ENCODE measurements around the gene TPMT. TPM values are rescaled to one million over a fixed set of nuclear protein-coding genes. Genes with fewer than 3 reads are reported as not detected.

Gene TPMT
- total and polyA plus RNA-seq, 2 of the 13 experiments (the other 11 are each of a cell fraction or from before 2014, with no cell fraction given) = 11.1 to 22.8 TPM

DNA sequence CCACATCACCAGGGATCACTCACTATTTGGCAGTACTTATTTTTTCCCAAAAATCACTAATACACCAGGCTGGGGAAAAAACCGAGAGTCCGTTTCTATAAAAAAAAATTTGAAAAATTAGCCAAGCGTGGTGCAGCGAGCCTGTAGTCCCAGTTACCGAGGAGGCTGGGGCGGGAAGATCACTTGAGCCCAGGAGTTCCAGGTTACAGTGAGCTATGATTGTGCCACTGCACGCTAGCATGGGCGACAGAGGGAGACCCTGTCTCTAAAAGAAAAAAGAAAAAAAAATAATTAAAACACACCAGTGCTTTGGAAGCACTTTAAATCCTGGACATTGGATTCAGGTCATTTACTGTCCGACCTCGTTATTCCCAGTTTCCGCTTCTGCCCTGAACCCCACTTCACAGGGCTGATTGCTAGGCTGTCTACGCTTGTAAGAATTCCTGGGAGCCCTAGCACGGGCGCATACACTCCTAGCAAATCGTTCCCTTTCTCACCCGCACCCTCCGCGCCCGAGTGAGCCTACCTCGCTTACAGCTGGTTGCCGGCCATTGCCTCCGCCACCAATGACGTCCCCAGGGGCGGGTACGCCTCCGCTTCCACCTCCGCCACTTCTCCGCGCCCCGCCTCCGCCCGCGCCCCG, at the start of gene TPMT (continued):
- no peak for TF ChIP-seq AGO1 (IDR thresholded peaks at IDR 0.05; ENCODE audit: low read depth, low read length, poor library complexity, severe bottlenecking)
- peak; percentile 39; the same call in 1 of the 2 replicates for TF ChIP-seq NFYC (CRISPR knock-in tag; IDR thresholded peaks at IDR 0.05)
- no peak for TF ChIP-seq ARNTL (CRISPR knock-in tag; IDR thresholded peaks at IDR 0.05)
- 0 out of 2 replicates have a peak, but pooled peaks have one; percentile 21 for TF ChIP-seq ZNF816 (CRISPR knock-in tag; IDR thresholded peaks at IDR 0.05; ENCODE audit: borderline replicate concordance)
- TF ChIP-seq DMAP1 (CRISPR knock-in tag; IDR thresholded peaks at IDR 0.05) = peak; percentile 59
- TF ChIP-seq, protein P1, sequence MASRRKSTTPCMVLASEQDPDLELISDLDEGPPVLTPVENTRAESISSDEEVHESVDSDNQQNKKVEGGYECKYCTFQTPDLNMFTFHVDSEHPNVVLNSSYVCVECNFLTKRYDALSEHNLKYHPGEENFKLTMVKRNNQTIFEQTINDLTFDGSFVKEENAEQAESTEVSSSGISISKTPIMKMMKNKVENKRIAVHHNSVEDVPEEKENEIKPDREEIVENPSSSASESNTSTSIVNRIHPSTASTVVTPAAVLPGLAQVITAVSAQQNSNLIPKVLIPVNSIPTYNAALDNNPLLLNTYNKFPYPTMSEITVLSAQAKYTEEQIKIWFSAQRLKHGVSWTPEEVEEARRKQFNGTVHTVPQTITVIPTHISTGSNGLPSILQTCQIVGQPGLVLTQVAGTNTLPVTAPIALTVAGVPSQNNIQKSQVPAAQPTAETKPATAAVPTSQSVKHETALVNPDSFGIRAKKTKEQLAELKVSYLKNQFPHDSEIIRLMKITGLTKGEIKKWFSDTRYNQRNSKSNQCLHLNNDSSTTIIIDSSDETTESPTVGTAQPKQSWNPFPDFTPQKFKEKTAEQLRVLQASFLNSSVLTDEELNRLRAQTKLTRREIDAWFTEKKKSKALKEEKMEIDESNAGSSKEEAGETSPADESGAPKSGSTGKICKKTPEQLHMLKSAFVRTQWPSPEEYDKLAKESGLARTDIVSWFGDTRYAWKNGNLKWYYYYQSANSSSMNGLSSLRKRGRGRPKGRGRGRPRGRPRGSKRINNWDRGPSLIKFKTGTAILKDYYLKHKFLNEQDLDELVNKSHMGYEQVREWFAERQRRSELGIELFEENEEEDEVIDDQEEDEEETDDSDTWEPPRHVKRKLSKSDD (CRISPR knock-in tag; IDR thresholded peaks at IDR 0.05; ENCODE audit: low read depth) = no peak
- TF ChIP-seq SMAD3 (CRISPR knock-in tag; IDR thresholded peaks at IDR 0.05) = no peak
- TF ChIP-seq, protein P2, sequence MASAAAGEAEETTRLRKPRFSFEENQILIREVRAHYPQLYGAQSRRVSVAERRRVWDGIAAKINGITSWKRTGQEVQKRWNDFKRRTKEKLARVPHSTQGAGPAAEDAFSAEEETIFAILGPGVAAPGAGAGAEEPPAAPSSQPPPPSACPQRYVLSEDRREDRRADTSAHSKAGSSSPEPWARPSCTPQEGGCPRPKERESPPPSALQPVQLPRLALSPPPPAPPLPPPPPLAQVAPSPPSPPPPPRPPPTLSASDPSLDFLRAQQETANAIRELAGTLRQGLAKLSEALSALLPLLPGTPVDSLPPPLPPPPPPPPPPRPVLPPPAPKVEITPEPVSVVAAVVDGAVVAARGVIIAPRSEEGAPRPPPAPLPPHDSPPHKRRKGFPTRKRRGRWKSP (CRISPR knock-in tag; IDR thresholded peaks at IDR 0.05) = no peak; the same call in 1 of the 2 replicates
- no peak for TF ChIP-seq KLF15 (CRISPR knock-in tag; IDR thresholded peaks at IDR 0.05; ENCODE audit: borderline replicate concordance)
- no peak for TF ChIP-seq AHR (CRISPR knock-in tag; IDR thresholded peaks at IDR 0.05)
- TF ChIP-seq PHF8 (CRISPR knock-in tag; IDR thresholded peaks at IDR 0.05) = peak; percentile 74
- TF ChIP-seq FOXC1 (CRISPR knock-in tag; IDR thresholded peaks at IDR 0.05; ENCODE audit: borderline replicate concordance) = peak; percentile 46; the same call in 1 of the 2 replicates
- no peak for TF ChIP-seq FOXO1 (CRISPR knock-in tag; IDR thresholded peaks at IDR 0.05)
- peak; percentile 66 for TF ChIP-seq ZNF781 (CRISPR knock-in tag; IDR thresholded peaks at IDR 0.05; ENCODE audit: borderline replicate concordance, not compliant biosample characterization)
- TF ChIP-seq, protein P3, sequence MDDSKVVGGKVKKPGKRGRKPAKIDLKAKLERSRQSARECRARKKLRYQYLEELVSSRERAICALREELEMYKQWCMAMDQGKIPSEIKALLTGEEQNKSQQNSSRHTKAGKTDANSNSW (CRISPR knock-in tag; IDR thresholded peaks at IDR 0.05; ENCODE audit: borderline replicate concordance) = no peak
- TF ChIP-seq ZFYVE20 (CRISPR knock-in tag; IDR thresholded peaks at IDR 0.05; ENCODE audit: borderline replicate concordance, low read depth) = no peak
- TF ChIP-seq, protein P4, sequence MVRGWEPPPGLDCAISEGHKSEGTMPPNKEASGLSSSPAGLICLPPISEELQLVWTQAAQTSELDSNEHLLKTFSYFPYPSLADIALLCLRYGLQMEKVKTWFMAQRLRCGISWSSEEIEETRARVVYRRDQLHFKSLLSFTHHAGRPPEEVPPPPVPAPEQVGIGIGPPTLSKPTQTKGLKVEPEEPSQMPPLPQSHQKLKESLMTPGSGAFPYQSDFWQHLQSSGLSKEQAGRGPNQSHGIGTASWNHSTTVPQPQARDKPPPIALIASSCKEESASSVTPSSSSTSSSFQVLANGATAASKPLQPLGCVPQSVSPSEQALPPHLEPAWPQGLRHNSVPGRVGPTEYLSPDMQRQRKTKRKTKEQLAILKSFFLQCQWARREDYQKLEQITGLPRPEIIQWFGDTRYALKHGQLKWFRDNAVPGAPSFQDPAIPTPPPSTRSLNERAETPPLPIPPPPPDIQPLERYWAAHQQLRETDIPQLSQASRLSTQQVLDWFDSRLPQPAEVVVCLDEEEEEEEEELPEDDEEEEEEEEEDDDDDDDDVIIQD (CRISPR knock-in tag; IDR thresholded peaks at IDR 0.05; ENCODE audit: low read depth) = no peak
- no peak for TF ChIP-seq NFATC3 (CRISPR knock-in tag; IDR thresholded peaks at IDR 0.05)
- no peak for TF ChIP-seq ZMYM3 (CRISPR knock-in tag; IDR thresholded peaks at IDR 0.05)
- TF ChIP-seq, protein P5, sequence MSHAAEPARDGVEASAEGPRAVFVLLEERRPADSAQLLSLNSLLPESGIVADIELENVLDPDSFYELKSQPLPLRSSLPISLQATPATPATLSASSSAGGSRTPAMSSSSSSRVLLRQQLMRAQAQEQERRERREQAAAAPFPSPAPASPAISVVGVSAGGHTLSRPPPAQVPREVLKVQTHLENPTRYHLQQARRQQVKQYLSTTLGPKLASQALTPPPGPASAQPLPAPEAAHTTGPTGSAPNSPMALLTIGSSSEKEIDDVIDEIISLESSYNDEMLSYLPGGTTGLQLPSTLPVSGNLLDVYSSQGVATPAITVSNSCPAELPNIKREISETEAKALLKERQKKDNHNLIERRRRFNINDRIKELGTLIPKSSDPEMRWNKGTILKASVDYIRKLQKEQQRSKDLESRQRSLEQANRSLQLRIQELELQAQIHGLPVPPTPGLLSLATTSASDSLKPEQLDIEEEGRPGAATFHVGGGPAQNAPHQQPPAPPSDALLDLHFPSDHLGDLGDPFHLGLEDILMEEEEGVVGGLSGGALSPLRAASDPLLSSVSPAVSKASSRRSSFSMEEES (CRISPR knock-in tag; IDR thresholded peaks at IDR 0.05) = no peak; the same call in 1 of the 2 replicates
- peak; percentile 11 for TF ChIP-seq TBL1XR1 (IDR thresholded peaks at IDR 0.05; ENCODE audit: borderline replicate concordance, low read length, partially characterized antibody)
- TF ChIP-seq, protein P6, sequence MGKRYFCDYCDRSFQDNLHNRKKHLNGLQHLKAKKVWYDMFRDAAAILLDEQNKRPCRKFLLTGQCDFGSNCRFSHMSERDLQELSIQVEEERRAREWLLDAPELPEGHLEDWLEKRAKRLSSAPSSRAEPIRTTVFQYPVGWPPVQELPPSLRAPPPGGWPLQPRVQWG (CRISPR knock-in tag; IDR thresholded peaks at IDR 0.05; ENCODE audit: borderline replicate concordance, low read depth) = no peak

All from HepG2 (cell line).